ES-I3 (cell line): ENCODE measurements around the gene FBXL4.

ENCODE experiments used
- H3K36me3 ChIP-seq: 2 replicates; pipeline ENCODE4 v1.6.1; 2013; ENCODE audit warnings: mild to moderate bottlenecking, low read length, control low read depth, moderate library complexity; ENCODE audit not compliant: insufficient read depth
- H3K4me1 ChIP-seq: 2 replicates; pipeline ENCODE4 v1.6.1; 2013; ENCODE audit warnings: mild to moderate bottlenecking, control low read depth, low read length; ENCODE audit not compliant: insufficient read depth
- H3K9ac ChIP-seq: 2 replicates; pipeline ENCODE4 v1.6.1; 2013; ENCODE audit warnings: low read depth, mild to moderate bottlenecking, low read length, moderate library complexity
- H3K9me3 ChIP-seq: 2 replicates; pipeline ENCODE4 v1.6.1; 2013; ENCODE audit warnings: mild to moderate bottlenecking, low read length, moderate library complexity; ENCODE audit not compliant: control insufficient read depth, insufficient read depth

The FBXL4 gene

DNA sequence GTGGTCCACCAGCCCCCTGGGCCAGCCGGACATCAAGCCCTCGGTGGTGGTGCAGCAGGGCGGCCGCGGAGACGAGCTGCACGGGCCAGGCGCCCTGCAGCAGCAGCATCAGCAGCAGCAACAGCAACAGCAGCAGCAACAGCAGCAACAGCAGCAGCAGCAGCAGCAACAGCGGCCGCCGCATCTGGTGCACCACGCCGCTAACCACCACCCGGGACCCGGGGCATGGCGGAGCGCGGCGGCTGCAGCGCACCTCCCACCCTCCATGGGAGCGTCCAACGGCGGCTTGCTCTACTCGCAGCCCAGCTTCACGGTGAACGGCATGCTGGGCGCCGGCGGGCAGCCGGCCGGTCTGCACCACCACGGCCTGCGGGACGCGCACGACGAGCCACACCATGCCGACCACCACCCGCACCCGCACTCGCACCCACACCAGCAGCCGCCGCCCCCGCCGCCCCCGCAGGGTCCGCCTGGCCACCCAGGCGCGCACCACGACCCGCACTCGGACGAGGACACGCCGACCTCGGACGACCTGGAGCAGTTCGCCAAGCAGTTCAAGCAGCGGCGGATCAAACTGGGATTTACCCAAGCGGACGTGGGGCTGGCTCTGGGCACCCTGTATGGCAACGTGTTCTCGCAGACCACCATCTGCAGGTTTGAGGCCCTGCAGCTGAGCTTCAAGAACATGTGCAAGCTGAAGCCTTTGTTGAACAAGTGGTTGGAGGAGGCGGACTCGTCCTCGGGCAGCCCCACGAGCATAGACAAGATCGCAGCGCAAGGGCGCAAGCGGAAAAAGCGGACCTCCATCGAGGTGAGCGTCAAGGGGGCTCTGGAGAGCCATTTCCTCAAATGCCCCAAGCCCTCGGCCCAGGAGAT lies 112.4 kb downstream of the FBXL4 start:
- H3K36me3 ChIP-seq: no peaks in the 10 kb centered on the region
- H3K4me1 ChIP-seq: peaks cover 4% of the 10 kb centered on the region
- H3K9ac ChIP-seq: peak overlapping the region; percentile 45; the same call in 1 of the 2 replicates
- no peaks in the 10 kb centered on the region for H3K9me3 ChIP-seq

DNA sequence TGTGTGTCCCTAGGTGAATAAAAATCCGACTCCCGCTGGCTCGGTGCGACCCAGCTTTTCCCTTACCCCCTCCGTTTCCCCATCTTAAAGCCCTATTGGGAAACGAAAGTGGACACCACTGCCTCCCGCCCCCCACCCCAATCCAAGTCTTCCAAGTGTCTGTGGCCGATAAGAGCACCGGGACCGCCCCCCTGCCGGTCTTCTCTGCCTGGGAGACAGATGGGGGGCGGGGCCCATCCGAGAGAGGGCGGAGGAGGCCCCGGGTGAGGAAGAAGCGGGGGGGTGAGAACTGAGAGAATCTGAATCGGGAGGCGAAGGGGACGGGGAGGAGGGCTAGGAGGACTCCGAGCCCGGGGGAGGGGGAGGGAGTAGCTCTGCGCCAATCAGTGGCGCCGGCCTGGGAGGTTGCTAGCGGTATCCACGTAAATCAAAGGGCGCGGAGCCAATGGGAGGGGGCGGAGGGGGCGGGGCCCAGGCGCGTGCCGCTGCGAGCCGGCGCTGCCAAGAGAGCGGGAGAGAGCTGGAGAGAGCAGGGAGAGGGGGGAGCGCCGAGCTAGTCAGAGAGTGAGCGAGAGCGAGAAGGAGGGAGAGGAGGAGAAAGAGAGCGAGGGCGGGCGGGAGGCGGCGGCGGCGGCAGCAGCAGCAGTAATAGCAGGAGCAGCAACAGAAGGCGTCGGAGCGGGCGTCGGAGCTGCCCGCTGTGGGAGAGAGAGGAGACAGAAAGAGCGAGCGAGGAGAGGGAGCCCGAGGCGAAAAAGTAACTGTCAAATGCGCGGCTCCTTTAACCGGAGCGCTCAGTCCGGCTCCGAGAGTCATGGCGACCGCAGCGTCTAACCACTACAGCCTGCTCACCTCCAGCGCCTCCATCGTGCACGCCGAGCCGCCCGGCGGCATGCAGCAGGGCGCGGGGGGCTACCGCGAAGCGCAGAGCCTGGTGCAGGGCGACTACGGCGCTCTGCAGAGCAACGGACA lies 113.4 kb downstream of the FBXL4 start, which contains the start of gene POU3F2:
Gene POU3F2 (plus strand): TSS at position 515 of the 972 bp plus-strand sequence. CDS start 300 bp downstream, at position 815.
- Histone ChIP-seq H3K9me3 (no peaks in the 10 kb centered on the region), H3K4me1 (peaks cover 4% of the 10 kb centered on the region), H3K9ac (peak within 1 kb of the TSS; percentile 55; the same call in 1 of the 2 replicates)

DNA sequence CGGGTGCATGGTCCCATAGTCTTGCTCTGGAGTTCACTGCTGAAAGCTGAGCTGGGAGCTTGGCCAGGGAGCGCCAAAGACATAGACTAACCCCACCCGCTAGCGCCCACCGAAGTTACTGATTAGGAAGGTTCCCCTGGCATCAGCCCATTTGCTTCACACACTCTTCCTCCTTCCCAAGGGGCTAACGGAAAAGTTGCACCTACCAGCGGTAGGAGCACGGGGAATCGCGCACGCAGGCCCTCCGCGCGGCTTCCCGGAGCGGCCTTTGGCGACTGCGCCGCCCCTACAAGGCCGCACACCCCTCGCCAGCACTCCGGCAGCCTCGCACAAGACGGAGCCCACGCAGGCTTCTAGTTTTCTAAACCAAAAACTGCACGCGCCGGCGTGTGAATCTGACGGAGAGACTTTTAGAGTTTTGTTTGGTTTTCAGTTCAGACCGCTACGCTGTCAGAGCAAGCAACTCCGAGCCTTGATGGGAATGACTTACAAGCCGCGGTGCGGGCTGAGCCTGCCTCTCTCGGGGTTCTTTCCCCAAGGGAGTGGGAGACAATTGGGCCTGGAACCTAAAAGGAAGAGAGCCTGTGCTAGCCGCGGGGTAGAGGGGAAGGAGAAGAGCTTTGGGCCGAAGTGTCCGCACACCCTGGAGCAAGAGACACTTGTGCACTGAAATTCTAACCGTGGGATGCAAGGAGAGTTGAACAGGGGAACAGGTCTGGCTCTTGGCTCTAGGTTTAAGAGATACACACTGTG lies 114.3 kb downstream of the FBXL4 start:
- no peaks in the 10 kb centered on the region for H3K9me3 ChIP-seq
- no peaks in the 10 kb centered on the region for H3K36me3 ChIP-seq
- H3K9ac ChIP-seq: peak overlapping the region; percentile 43; the same call in 1 of the 2 replicates
- peaks cover 4% of the 10 kb centered on the region for H3K4me1 ChIP-seq

More for the DNA sequence above, 113.4 kb downstream of the FBXL4 start, which contains the start of gene POU3F2:
- H3K36me3 ChIP-seq: no peaks in the 10 kb centered on the region

DNA sequence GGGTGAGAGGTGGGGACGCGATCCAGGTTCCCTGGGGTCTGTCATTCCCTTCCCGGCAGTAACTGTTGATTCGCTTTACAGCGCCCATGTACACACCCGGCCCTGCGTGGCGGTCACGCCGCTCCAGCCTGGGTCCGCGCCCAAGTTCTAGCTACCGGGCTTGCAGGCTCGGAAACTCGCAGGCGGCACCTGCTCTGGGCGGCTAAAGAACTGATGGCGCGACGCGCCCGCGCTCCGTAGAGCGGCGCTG lies 114.8 kb downstream of the FBXL4 start:
- H3K4me1 ChIP-seq: peaks cover 4% of the 10 kb centered on the region
- H3K36me3 ChIP-seq: no peaks in the 10 kb centered on the region
- peak overlapping the region; percentile 43; the same call in 1 of the 2 replicates for H3K9ac ChIP-seq
- no peaks in the 10 kb centered on the region for H3K9me3 ChIP-seq

DNA sequence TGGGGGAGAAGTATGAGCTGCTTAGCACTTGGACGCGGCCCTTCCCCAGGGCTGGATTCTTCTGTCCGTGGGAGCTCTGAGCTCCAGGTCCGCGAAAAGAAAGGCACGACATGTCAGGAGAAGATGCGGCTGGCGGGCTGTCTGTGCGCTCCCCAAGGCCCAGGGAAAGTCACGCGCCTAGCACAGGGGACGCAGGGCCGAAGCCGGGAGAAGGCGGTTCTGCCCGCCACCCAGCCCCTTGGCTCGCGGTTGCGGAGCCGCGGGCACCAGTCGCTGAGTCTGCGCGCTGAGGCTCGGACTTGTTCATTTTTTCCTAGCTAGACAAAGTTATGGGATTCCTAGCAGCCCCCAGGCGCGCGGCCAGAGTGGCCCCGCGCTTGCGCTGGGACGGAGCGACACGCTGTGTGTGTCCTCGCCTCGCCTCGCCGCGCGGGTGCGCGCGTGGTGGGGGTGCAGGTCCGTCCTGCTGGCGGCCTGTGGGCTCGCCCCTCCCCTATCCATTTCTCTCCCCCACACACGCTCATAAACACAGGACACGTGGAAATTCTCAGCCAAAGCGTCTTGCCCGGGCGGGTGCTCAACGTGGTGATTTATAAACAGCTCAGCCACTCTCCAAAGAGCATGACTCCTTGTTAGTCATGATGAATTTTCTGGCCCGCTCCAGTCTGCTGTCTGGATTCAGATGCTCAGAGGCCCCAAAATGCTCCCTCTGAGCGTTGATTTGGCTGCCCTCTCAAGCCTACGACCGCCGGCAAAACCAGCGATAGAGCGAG lies 115.3 kb downstream of the FBXL4 start:
- peak overlapping the region; percentile 43; the same call in 1 of the 2 replicates for H3K9ac ChIP-seq

DNA sequence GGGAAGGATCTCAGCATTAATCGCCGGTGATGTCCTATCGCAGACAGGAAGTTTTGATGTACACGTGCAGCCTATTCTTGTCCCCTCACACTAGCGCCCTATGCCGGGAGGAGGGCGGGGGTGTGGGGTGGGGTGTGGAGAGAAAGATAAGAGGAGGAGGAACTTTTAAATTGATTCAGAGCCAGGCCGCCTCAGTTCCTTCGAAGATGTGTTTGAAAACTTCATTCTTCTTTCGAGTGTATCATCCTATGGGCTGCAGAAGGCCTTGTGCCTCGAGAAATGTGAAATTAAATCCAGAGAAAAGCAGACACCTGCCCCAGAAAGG lies 115.8 kb downstream of the FBXL4 start:
- H3K4me1 ChIP-seq: no peaks in the 10 kb centered on the region; the same call in 1 of the 2 replicates
- H3K36me3 ChIP-seq: no peaks in the 10 kb centered on the region
- no peaks in the 10 kb centered on the region for H3K9me3 ChIP-seq
- peak overlapping the region; percentile 21; the same call in 1 of the 2 replicates for H3K9ac ChIP-seq

More for the DNA sequence above, 115.3 kb downstream of the FBXL4 start:
- H3K9me3 ChIP-seq: no peaks in the 10 kb centered on the region
- no peaks in the 10 kb centered on the region for H3K36me3 ChIP-seq
- H3K4me1 ChIP-seq: peaks cover 3% of the 10 kb centered on the region

DNA sequence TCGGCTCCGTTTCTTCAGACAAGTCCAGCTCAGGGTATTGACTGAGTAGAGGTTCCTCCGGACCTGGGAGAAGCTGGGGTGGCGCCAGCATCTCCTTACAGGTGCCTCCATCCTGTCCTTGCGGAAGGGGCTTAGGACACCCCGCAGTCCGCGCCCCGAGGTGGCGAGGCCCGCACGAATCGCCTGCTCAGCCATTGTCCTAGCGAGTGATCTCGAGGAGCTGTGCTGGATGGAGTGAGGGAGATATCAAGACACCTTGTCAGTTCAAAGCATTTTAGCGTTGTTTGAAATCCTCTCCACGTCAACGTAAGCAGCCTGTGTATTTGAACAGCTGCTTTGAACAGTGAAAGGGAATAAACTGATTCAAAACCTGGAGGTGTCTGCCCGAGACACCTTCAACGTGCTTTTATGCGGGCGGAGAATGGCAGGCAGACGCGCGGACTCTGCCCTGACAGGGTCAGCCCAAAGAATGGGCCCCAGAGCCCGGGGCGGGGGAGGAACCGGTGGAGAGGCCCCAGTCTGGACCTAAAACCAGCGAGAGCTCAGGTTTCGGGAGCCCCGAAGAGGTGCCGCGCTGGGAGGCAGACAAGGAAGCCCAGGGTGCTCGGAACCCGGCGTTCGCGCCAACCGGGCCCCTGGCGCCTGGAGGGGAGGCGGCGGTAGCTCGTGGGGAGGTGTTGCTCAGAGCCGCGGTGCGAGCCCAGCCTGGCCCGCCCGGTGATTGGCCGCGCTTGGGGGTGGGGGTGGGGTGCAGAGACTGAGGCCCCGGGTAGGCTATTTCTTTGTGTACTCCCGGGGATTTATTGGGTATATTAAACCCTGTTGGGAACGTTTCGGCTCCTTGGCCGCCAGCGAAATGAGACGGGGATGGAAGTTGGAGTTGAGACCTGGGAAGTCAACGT lies 116.4 kb downstream of the FBXL4 start:
- H3K9me3 ChIP-seq: no peaks in the 10 kb centered on the region
- H3K36me3 ChIP-seq: no peaks in the 10 kb centered on the region
- peak overlapping the region; percentile 29; the same call in 1 of the 2 replicates for H3K9ac ChIP-seq
- H3K4me1 ChIP-seq: no peaks in the 10 kb centered on the region; the same call in 1 of the 2 replicates

DNA sequence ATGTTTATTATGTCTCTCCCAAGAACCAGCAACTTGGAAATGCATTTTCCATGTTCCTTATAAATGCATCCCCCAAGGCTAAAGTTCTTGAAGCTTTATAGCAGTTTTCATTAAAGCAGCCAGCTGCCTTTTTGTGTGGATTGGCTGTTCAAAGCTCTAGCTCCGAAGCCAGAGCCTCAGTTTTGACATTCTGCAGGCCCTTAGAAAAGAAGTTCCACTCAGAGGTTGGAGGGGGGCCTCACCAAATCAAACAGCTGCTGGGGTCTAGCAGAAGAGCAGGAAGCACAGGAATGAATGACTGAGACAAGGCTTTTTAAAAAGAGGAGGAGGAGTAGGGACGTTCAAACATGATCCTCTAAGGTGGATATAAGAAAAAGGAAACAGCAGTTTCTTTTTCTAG lies 117.6 kb downstream of the FBXL4 start:
- no peaks in the 10 kb centered on the region for H3K9me3 ChIP-seq
- no peaks in the 10 kb centered on the region for H3K36me3 ChIP-seq
- no peaks in the 10 kb centered on the region; the same call in 1 of the 2 replicates for H3K4me1 ChIP-seq

DNA sequence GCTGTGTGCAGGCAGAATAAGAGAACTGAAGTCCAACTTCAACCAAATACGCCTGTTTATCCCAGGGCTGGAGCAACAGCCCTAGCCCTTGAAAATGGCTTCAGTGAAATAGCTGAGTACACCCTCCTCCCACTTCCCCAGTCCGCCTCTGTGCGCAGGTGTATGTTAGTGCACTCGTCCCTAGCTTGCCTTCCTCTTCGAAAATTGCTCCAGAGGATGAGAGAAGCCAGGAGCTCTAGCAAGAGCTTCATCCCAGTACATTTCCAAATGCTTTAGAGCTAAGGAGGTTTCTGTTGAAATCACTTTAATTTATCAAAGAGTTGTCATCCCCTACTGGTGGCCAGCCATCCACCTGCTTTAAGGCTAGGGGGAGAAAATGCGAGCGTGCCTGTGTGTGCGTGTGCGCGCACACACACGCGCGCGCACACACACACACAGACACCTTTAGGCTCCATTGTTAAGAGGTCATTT lies 118.8 kb downstream of the FBXL4 start:
- Histone ChIP-seq H3K36me3 (no peaks in the 10 kb centered on the region), H3K9ac (no peak overlapping the region), H3K4me1 (no peaks in the 10 kb centered on the region; the same call in 1 of the 2 replicates)

More for the DNA sequence above, 117.6 kb downstream of the FBXL4 start:
- H3K9ac ChIP-seq: no peak overlapping the region

DNA sequence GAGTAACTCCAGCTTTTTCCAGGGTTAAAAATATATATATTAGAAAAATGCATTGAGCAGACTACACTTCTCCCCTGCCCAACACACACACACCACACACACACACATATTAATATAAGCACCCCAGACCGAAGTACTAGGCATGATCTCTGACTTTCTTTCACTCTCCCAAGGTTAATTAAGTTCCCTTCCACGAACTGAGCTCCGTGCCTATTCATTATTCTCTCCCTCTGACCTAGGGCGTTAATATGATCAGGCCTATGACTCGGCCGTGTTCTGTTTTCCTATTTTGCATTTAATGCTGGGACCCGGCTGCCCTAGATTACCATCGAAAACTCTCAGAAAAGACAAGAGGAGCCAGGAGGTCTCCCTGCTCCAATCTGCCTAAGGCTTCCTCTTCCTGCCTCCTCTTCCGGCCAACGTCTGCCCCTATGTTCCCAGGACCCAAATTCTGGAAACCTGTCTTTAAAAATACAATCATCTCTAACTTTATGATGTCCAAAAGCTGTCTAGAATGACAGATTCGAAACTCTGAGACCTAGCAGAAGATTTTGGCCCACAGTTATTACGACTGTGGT lies 119.4 kb downstream of the FBXL4 start:
- peak overlapping the region; percentile 46; the same call in 1 of the 2 replicates for H3K9ac ChIP-seq
- H3K36me3 ChIP-seq: no peaks in the 10 kb centered on the region
- H3K4me1 ChIP-seq: no peaks in the 10 kb centered on the region; the same call in 1 of the 2 replicates
- no peaks in the 10 kb centered on the region for H3K9me3 ChIP-seq

More for the DNA sequence above, 118.8 kb downstream of the FBXL4 start:
- H3K9me3 ChIP-seq: no peaks in the 10 kb centered on the region

DNA sequence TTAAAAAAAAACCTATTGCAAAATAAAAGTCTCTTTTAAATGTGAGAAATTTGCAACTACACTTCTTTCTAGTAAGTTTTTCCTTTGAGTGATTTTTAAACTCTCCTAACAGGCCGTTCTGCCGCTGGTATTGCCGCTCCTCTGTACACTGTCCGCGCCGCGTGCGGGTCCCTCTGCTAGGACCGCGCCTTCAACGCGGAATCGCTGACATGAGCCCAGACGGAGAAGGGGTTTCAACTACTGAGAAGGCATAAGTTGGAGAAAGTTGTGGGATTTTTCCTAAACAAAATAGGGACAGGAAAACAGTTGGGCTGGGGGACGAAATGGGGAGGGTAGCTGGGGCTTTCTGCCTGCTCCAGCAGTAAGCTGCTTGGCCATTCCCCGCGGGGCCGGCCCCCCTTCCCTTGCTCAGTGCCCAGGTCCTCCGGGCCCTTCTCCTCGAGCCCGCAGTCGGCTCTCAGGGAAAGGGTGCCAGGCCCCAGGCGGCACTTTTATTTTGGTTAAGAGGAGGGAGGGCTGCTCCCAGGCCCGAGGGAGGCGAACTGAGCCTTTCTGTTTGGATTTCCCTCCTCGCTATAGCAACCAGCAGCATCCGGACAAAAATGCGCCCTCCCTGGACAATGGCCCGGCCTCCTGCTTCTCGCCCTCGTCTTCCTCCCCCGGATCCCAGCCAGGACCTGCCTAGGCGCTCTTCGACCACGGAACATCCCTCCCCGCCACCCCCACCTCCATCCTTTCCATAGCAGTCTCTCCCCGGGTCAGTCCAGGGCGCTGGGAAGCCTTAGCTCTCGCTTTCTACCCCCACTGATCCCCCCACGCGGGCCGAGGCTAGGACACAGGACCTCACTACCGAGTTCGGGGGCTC lies 120.2 kb downstream of the FBXL4 start:
- Histone ChIP-seq H3K9ac (peak overlapping the region; percentile 46; the same call in 1 of the 2 replicates), H3K4me1 (no peaks in the 10 kb centered on the region; the same call in 1 of the 2 replicates), H3K9me3 (no peaks in the 10 kb centered on the region), H3K36me3 (no peaks in the 10 kb centered on the region)
